ENCODE results near the gene CACNA1A.
"Not testable (repeated sequence)": the region's sequence is repeated elsewhere in the genome, so short reads cannot be mapped to it uniquely, and the experiment has no call there.

Gene CACNA1A

GRCh38 chr19:13184926-13185325 lies 321.4 kb downstream of the CACNA1A start:
- H3K4me1 ChIP-seq (ENCODE audit: low read length); H3K9ac ChIP-seq (ENCODE audit: low read length); H3K36me3 ChIP-seq (replicated peaks; ENCODE audit: insufficient read depth, low read length); H3K4me2 ChIP-seq (ENCODE audit: low read depth, low read length); H3K9me2 ChIP-seq (replicated peaks; ENCODE audit: insufficient read depth, low read length); H3K79me2 ChIP-seq (ENCODE audit: low read length); H2AFZ ChIP-seq (ENCODE audit: low read length); H3F3A ChIP-seq (ENCODE audit: insufficient read depth, low read length); H3K4me3 ChIP-seq (ENCODE audit: low read length); DNase-seq; H4K20me1 ChIP-seq (ENCODE audit: insufficient read depth, low read length); H3K9me3 ChIP-seq (replicated peaks; ENCODE audit: insufficient read depth, low read length); H3K27ac ChIP-seq (ENCODE audit: low read length): not testable (repeated sequence)
- H3K27me3 ChIP-seq (replicated peaks; ENCODE audit: insufficient read depth, low read length): peaks cover 62% of the 10 kb centered on the region

- Histone ChIP-seq H3F3A (ENCODE audit: insufficient read depth, low read length) (no peaks in the 10 kb centered on the region), H3K4me3 (ENCODE audit: low read length) (no peak overlapping the region), H3K4me2 (ENCODE audit: low read depth, low read length) (no peak overlapping the region), H3K79me2 (ENCODE audit: low read length) (no peaks in the 10 kb centered on the region), H3K9ac (ENCODE audit: low read length) (no peak overlapping the region), H2AFZ (ENCODE audit: low read length) (no peak overlapping the region), H3K27ac (ENCODE audit: low read length) (no peak overlapping the region), H3K4me1 (ENCODE audit: low read length) (no peaks in the 10 kb centered on the region), H3K36me3 (replicated peaks; ENCODE audit: insufficient read depth, low read length) (no peaks in the 10 kb centered on the region), H3K27me3 (replicated peaks; ENCODE audit: insufficient read depth, low read length) (peaks cover 47% of the 10 kb centered on the region), H4K20me1 (ENCODE audit: insufficient read depth, low read length) (no peaks in the 10 kb centered on the region), H3K9me2 (replicated peaks; ENCODE audit: insufficient read depth, low read length) (no peaks in the 10 kb centered on the region), H3K9me3 (replicated peaks; ENCODE audit: insufficient read depth, low read length) (no peaks in the 10 kb centered on the region)
- TF ChIP-seq EZH2phosphoT487 (IDR thresholded peaks at IDR 0.05; ENCODE audit: low read length) (no peak), CTCF (IDR thresholded peaks at IDR 0.05; ENCODE audit: low read length) (no peak), EZH2 (optimal IDR thresholded peaks at IDR 0.05; ENCODE audit: low read depth, low read length) (no peak)
- no peak for DNase-seq
Observed at GRCh38 chr19:13181747-13182388, 324.4 kb downstream of the CACNA1A start.

- not testable (repeated sequence) for H4K20me1 ChIP-seq (ENCODE audit: insufficient read depth, low read length); H3K27ac ChIP-seq (ENCODE audit: low read length); H3F3A ChIP-seq (ENCODE audit: insufficient read depth, low read length); H3K36me3 ChIP-seq (replicated peaks; ENCODE audit: insufficient read depth, low read length); H3K4me3 ChIP-seq (ENCODE audit: low read length); H3K9me3 ChIP-seq (replicated peaks; ENCODE audit: insufficient read depth, low read length); H3K9me2 ChIP-seq (replicated peaks; ENCODE audit: insufficient read depth, low read length); H3K79me2 ChIP-seq (ENCODE audit: low read length); DNase-seq; H3K4me1 ChIP-seq (ENCODE audit: low read length); H2AFZ ChIP-seq (ENCODE audit: low read length); H3K4me2 ChIP-seq (ENCODE audit: low read depth, low read length); H3K9ac ChIP-seq (ENCODE audit: low read length)
- H3K27me3 ChIP-seq (replicated peaks; ENCODE audit: insufficient read depth, low read length): peaks cover 45% of the 10 kb centered on the region
Observed at GRCh38 chr19:13178291-13178690, 328.0 kb downstream of the CACNA1A start.

GRCh38 chr19:13177584-13177983 lies 328.7 kb downstream of the CACNA1A start:
- H3F3A ChIP-seq (ENCODE audit: insufficient read depth, low read length); H3K36me3 ChIP-seq (replicated peaks; ENCODE audit: insufficient read depth, low read length); H3K9me2 ChIP-seq (replicated peaks; ENCODE audit: insufficient read depth, low read length); H3K9ac ChIP-seq (ENCODE audit: low read length); H3K27ac ChIP-seq (ENCODE audit: low read length); H3K4me1 ChIP-seq (ENCODE audit: low read length); H3K79me2 ChIP-seq (ENCODE audit: low read length); H4K20me1 ChIP-seq (ENCODE audit: insufficient read depth, low read length); H3K9me3 ChIP-seq (replicated peaks; ENCODE audit: insufficient read depth, low read length); DNase-seq; H2AFZ ChIP-seq (ENCODE audit: low read length); H3K4me2 ChIP-seq (ENCODE audit: low read depth, low read length); H3K4me3 ChIP-seq (ENCODE audit: low read length): not testable (repeated sequence)
- peaks cover 50% of the 10 kb centered on the region for H3K27me3 ChIP-seq (replicated peaks; ENCODE audit: insufficient read depth, low read length)

- no peaks in the 10 kb centered on the region for H3K4me1 ChIP-seq (ENCODE audit: low read length)
- H3K9ac ChIP-seq (ENCODE audit: low read length): no peak overlapping the region
- no peak for DNase-seq
- H4K20me1 ChIP-seq (ENCODE audit: insufficient read depth, low read length): no peaks in the 10 kb centered on the region
- H3K9me3 ChIP-seq (replicated peaks; ENCODE audit: insufficient read depth, low read length): no peaks in the 10 kb centered on the region
- no peaks in the 10 kb centered on the region for H3K36me3 ChIP-seq (replicated peaks; ENCODE audit: insufficient read depth, low read length)
- no peaks in the 10 kb centered on the region for H3F3A ChIP-seq (ENCODE audit: insufficient read depth, low read length)
- no peaks in the 10 kb centered on the region for H3K79me2 ChIP-seq (ENCODE audit: low read length)
- TF ChIP-seq EZH2phosphoT487 (IDR thresholded peaks at IDR 0.05; ENCODE audit: low read length) (no peak), CTCF (IDR thresholded peaks at IDR 0.05; ENCODE audit: low read length) (no peak)
- H3K4me3 ChIP-seq (ENCODE audit: low read length): no peak overlapping the region
- no peak overlapping the region for H3K27ac ChIP-seq (ENCODE audit: low read length)
- peaks cover 48% of the 10 kb centered on the region for H3K27me3 ChIP-seq (replicated peaks; ENCODE audit: insufficient read depth, low read length)
- no peak overlapping the region for H3K4me2 ChIP-seq (ENCODE audit: low read depth, low read length)
- H2AFZ ChIP-seq (ENCODE audit: low read length): no peak overlapping the region
- H3K9me2 ChIP-seq (replicated peaks; ENCODE audit: insufficient read depth, low read length): no peaks in the 10 kb centered on the region
Observed at GRCh38 chr19:13176345-13176744, 329.9 kb downstream of the CACNA1A start.

Data from MM.1S (cell line).